HCT116 (cell line): ENCODE data around the gene UTF1. TPM values are rescaled to one million over a fixed set of nuclear protein-coding genes. Genes with fewer than 3 reads are reported as not detected.

Source experiments
- ATAC-seq: fragments of 200-7000 bp; cut with Tn5 transposase; 2 replicates; pipeline ENCODE4 v1.9.1; 2020; ENCODE audit warnings: mild to moderate bottlenecking, moderate library complexity
- BruUV-seq: library from RNA; stranded (reverse); fragments of 400-500 nt; replicated peaks from 2 replicates; lab custom pipeline; 2021; lab: Mats Ljungman, UMichigan
- CTCF ChIA-PET: fragments of 300-600 bp; sonication (Branson Sonifier 250); formaldehyde crosslinking; loops from one replicate; lab custom pipeline; 2021; ENCODE audit warnings: antibody characterized with exemption; lab: Charles Lee
- POLR2A ChIA-PET: fragments of 300-600, 350-600 bp; sonication (Branson Sonifier 250); formaldehyde crosslinking; loops from one replicate; lab custom pipeline; 2021; ENCODE audit warnings: antibody characterized with exemption; lab: Charles Lee
- RAD21 ChIA-PET, 2 experiments: fragments of 300-600 bp; sonication (Branson Sonifier 250); formaldehyde crosslinking; loops; one replicate each; lab custom pipeline; 2023; ENCODE audit warnings: low total read pairs in 2 of 2; ENCODE audit not compliant: uncharacterized antibody in 2 of 2, unreplicated experiment in 2 of 2, low non-redundant PET in 1 of 2; lab: Charles Lee
- DNase-seq: peaks from one replicate; pipeline ENCODE4 v3.0.0-alpha.2; 2010; ENCODE audit warnings: low read depth, low spot score
- H2AFZ ChIP-seq: fragments of 200-600 bp; shearing (Covaris generic), sonication (generic); 2 replicates; pipeline ENCODE4 v1.6.1; 2017; ENCODE audit warnings: low read depth, mixed run types, mixed read lengths, antibody characterized with exemption, low read length; ENCODE audit not compliant: poor library complexity, severe bottlenecking
- H3K27ac ChIP-seq: 2 replicates; pipeline ENCODE4 v1.5.1; 2012; ENCODE audit warnings: low read depth, low read length
- H3K27me3 ChIP-seq: fragments of 200-600 bp; sonication (generic); 2 replicates; pipeline ENCODE4 v1.6.1; 2016; ENCODE audit warnings: mixed run types, low read length, mixed read lengths; ENCODE audit not compliant: insufficient read depth
- H3K36me3 ChIP-seq, 2 experiments: fragments of 200-500 bp in 1 of 2; fragments of 200-600 bp in 1 of 2; sonication (Bioruptor generic) in 1 of 2; sonication (generic) in 1 of 2; 2 replicates each; pipeline versions ENCODE4 v1.5.1 to v1.6.1; 2014 to 2016; ENCODE audit warnings: low read length in 2 of 2, inconsistent platforms in 1 of 2, mixed read lengths in 1 of 2, mixed run types in 1 of 2; ENCODE audit not compliant: insufficient read depth in 2 of 2, control insufficient read depth in 1 of 2
- H3K4me1 ChIP-seq, 2 experiments: fragments of 200-600 bp in 1 of 2; sonication (generic) in 1 of 2; 2 replicates each; pipeline versions ENCODE4 v1.5.1 to v1.6.1; 2012 to 2017; ENCODE audit warnings: low read length in 2 of 2, inconsistent platforms in 1 of 2, mild to moderate bottlenecking in 1 of 2, mixed read lengths in 1 of 2, mixed run types in 1 of 2, moderate library complexity in 1 of 2; ENCODE audit not compliant: insufficient read depth in 2 of 2, control insufficient read depth in 1 of 2
- H3K4me2 ChIP-seq: fragments of 200-600 bp; sonication (generic); 2 replicates; pipeline ENCODE4 v1.6.1; 2017; ENCODE audit warnings: mixed run types, low read length, mixed read lengths
- H3K4me3 ChIP-seq, 2 experiments: fragments of 200-600 bp in 1 of 2; sonication (generic) in 1 of 2; replicated peaks in 1 of 2; 2 replicates each; pipeline ENCODE4 v1.5.1; 2011 to 2016; ENCODE audit warnings: low read length in 2 of 2, control low read depth in 1 of 2, low read depth in 1 of 2, mild to moderate bottlenecking in 1 of 2, mixed read lengths in 1 of 2, mixed run types in 1 of 2
- H3K79me2 ChIP-seq: fragments of 200-600 bp; sonication (generic); 2 replicates; pipeline ENCODE4 v1.6.1; 2017; ENCODE audit warnings: mild to moderate bottlenecking, mixed run types, low read length, moderate library complexity, mixed read lengths; ENCODE audit not compliant: insufficient read depth
- H3K9ac ChIP-seq: fragments of 200-600 bp; sonication (generic); 2 replicates; pipeline ENCODE4 v1.6.1; 2016; ENCODE audit warnings: low read length, mixed read lengths
- H3K9me2 ChIP-seq: fragments of 200-600 bp; sonication (generic), shearing (Covaris generic); 2 replicates; pipeline ENCODE4 v1.6.1; 2017; ENCODE audit warnings: mixed run types, mild to moderate bottlenecking, moderate library complexity; ENCODE audit not compliant: insufficient read depth
- H3K9me3 ChIP-seq, 2 experiments: fragments of 200-500 bp in 1 of 2; fragments of 200-600 bp in 1 of 2; sonication (Bioruptor generic) in 1 of 2; sonication (generic) in 1 of 2; 2 replicates each; pipeline ENCODE4 v1.6.1; 2014 to 2017; ENCODE audit warnings: low read length in 2 of 2, mixed read lengths in 2 of 2, inconsistent platforms in 1 of 2, low read depth in 1 of 2, mild to moderate bottlenecking in 1 of 2, mixed run types in 1 of 2, moderate library complexity in 1 of 2; ENCODE audit not compliant: control insufficient read depth in 1 of 2, insufficient read depth in 1 of 2
- H4K20me1 ChIP-seq: fragments of 200-600 bp; sonication (generic), shearing (Covaris generic); 2 replicates; pipeline ENCODE4 v1.6.1; 2017; ENCODE audit warnings: mixed run types, mild to moderate bottlenecking, moderate library complexity; ENCODE audit not compliant: insufficient read depth
- CEBPB ChIP-seq: IDR thresholded peaks from 2 replicates; pipeline ENCODE4 v1.6.1; 2012; ENCODE audit warnings: low read depth
- EGR1 ChIP-seq: IDR thresholded peaks from 2 replicates; pipeline ENCODE4 v1.6.1; 2012; ENCODE audit warnings: low read depth
- EZH2 ChIP-seq: fragments of 200-600 bp; sonication (generic); IDR thresholded peaks from 2 replicates; pipeline ENCODE4 v1.6.1; 2017; ENCODE audit warnings: antibody characterized with exemption, mixed run types
- EZH2phosphoT487 ChIP-seq: fragments of 200-600 bp; IDR thresholded peaks from 2 replicates; pipeline ENCODE4 v1.6.1; 2018; ENCODE audit warnings: antibody characterized with exemption, borderline replicate concordance
- FOSL1 ChIP-seq: IDR thresholded peaks from 2 replicates; pipeline ENCODE4 v1.6.1; 2012; ENCODE audit warnings: low read depth
- JUND ChIP-seq: IDR thresholded peaks from 2 replicates; pipeline ENCODE4 v1.6.1; 2012
- POLR2AphosphoS5 ChIP-seq: IDR thresholded peaks from 2 replicates; pipeline ENCODE4 v1.6.1; 2011; ENCODE audit warnings: mild to moderate bottlenecking, low read depth, low read length, moderate library complexity
- SP1 ChIP-seq: IDR thresholded peaks from 2 replicates; pipeline ENCODE4 v1.6.1; 2012; ENCODE audit warnings: low read depth
- SRF ChIP-seq: IDR thresholded peaks from 2 replicates; pipeline ENCODE4 v1.6.1; 2012; ENCODE audit warnings: low read depth
- YY1 ChIP-seq: IDR thresholded peaks from 2 replicates; pipeline ENCODE4 v1.6.1; 2011; ENCODE audit warnings: low read length, low read depth, moderate library complexity, mild to moderate bottlenecking; ENCODE audit not compliant: insufficient replicate concordance; ENCODE audit errors: extremely low read depth
- intact Hi-C: fragments of 100-400 bp; cut with micrococcal nuclease; formaldehyde crosslinking; loops from 2 replicates; pipeline ENCODE4 v1.10.0; 2022
- total RNA-seq: library from RNA; stranded (reverse); gene quantifications from one replicate; pipeline ENCODE4 v1.2.1, GENCODE V29; 2021; ENCODE audit not compliant: unreplicated experiment
- TF ChIP-seq, protein P1 (sequence below): IDR thresholded peaks from 2 replicates; pipeline ENCODE4 v1.6.1; 2011; ENCODE audit warnings: mild to moderate bottlenecking, low read length, moderate library complexity; ENCODE audit not compliant: insufficient replicate concordance; ENCODE audit errors: extremely low read depth

UTF1 gene
- total RNA-seq, 1 experiment from 2014 or later: not detected

DNA sequence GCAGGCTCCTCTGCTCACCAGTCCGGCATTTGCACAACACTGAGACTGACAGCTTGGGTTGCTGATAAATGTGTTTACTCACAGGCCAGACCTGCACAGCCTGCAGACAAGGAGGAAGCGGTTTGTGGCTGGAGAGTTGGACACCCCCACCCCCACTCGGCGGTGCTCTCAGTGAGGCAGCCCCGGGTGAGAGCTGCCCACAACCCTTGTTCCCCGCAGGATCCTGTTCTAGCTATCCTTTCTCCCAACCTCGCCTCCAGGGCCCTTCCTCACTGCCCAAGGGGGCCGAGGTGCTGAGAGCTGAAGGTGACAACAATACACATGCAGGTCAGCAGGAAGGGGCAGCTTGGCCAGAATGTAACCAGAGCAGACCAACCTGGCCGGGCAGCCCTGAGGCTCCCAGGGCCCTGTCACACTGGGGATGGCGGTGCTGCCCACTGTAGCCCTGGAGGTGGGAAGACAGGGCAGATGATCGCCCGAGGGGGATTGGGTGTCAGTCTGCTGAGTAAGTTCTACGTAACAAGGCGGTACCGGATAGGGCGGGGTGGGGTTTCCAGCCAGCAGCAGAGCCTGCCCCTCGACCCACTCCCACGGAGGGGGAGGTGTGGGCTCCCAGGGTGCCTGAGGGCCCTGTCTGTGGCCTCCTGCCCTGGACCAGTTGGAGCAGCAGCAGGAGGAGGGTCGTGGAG is 48.7 kb downstream of the UTF1 start:
- Histone ChIP-seq H3K27me3 (no peaks in the 10 kb centered on the region), H3K4me2 (no peak overlapping the region), H3K27ac (no peak overlapping the region), H3K79me2 (no peaks in the 10 kb centered on the region), H3K9ac (no peak overlapping the region), H3K36me3 (no peaks in the 10 kb centered on the region), H3K9me2 (no peaks in the 10 kb centered on the region), H3K4me3 (no peak overlapping the region), H4K20me1 (no peaks in the 10 kb centered on the region), H2AFZ (no peak overlapping the region), H3K9me3 (no peaks in the 10 kb centered on the region), H3K4me1 (no peaks in the 10 kb centered on the region)
- BruUV-seq: no TSS peak
- ATAC-seq (no peak), DNase-seq (no peak)
- no peak for TF ChIP-seq YY1
- no peak for TF ChIP-seq FOSL1
- TF ChIP-seq EZH2: no peak
- no peak for TF ChIP-seq SP1
- no peak for TF ChIP-seq POLR2AphosphoS5
- no peak for TF ChIP-seq EGR1
- TF ChIP-seq EZH2phosphoT487: no peak
- intact Hi-C loops: no loop called here
- RAD21 ChIA-PET: no interaction called here
- CTCF ChIA-PET: no interaction called here
- POLR2A ChIA-PET: no interaction called here

DNA sequence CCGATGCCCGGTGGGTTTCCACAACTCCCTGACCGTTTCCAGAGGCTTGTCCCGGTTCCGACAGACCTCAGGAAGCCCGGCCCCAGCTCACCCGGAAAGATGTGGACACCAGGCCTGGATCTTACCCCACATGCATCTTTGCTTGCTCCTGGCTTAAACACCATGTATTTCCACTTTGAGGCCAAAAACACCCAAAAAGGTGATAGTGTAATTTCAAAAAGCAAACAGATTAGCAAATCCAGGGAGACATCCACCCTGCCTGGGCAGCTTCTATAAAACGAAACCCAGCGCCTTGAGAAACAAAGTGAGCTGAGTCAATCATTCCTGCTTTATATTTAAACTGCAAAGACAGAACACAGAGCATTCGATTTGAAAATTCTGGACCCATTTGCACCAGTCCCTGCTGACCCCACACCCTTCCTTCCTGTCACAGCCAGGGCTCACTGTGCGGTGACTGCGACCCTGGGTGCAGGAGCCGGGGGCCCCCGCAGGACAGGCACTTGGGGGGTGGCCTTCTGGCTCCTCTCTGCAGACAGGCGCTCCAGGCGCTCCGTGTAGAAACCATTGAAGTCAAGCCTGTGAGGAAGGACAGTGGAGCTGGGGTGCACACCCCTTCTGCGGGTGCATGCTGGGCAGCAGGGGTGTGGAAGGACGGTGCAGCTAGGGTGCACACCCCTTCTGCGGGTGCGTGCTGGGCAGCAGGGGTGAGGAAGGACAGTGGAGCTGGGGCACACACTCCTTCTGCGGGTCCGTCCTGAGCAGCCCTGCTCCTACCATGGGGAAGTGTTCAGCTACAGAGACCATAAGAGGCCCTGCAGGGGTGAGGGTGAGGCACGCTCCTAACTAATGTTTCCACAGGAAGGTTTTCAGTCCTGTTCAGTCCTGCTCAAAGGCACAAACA is 49.6 kb downstream of the UTF1 start:
- Histone ChIP-seq H3K27ac (no peak overlapping the region), H3K9ac (no peak overlapping the region), H3K9me2 (no peaks in the 10 kb centered on the region), H3K27me3 (no peaks in the 10 kb centered on the region), H3K4me3 (no peak overlapping the region), H3K4me1 (no peaks in the 10 kb centered on the region), H2AFZ (no peak overlapping the region), H3K9me3 (no peaks in the 10 kb centered on the region), H4K20me1 (no peaks in the 10 kb centered on the region), H3K4me2 (no peak overlapping the region), H3K79me2 (no peaks in the 10 kb centered on the region), H3K36me3 (no peaks in the 10 kb centered on the region)
- intact Hi-C loops: no loop called here
- no TSS peak for BruUV-seq
- CTCF ChIA-PET: no interaction called here
- POLR2A ChIA-PET: no interaction called here
- TF ChIP-seq, protein P1, sequence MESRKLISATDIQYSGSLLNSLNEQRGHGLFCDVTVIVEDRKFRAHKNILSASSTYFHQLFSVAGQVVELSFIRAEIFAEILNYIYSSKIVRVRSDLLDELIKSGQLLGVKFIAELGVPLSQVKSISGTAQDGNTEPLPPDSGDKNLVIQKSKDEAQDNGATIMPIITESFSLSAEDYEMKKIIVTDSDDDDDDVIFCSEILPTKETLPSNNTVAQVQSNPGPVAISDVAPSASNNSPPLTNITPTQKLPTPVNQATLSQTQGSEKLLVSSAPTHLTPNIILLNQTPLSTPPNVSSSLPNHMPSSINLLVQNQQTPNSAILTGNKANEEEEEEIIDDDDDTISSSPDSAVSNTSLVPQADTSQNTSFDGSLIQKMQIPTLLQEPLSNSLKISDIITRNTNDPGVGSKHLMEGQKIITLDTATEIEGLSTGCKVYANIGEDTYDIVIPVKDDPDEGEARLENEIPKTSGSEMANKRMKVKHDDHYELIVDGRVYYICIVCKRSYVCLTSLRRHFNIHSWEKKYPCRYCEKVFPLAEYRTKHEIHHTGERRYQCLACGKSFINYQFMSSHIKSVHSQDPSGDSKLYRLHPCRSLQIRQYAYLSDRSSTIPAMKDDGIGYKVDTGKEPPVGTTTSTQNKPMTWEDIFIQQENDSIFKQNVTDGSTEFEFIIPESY: no peak
- TF ChIP-seq SP1 (no peak), JUND (no peak), SRF (no peak), CEBPB (no peak), EGR1 (no peak)
- ATAC-seq: no peak
- DNase-seq: no peak
- RAD21 ChIA-PET: no interaction called here
